C1 segment of cervical spinal cord (tissue), 14 donors: Measurements from ENCODE around the gene PHC2.
A peak's percentile ranks its signal among the peaks of the same experiment; 100 is the strongest.
"Not testable (repeated sequence)": the region's sequence is repeated elsewhere in the genome, so short reads cannot be mapped to it uniquely, and the experiment has no call there.

Source experiments
- DNase-seq, 14 donors: peaks; one replicate each; lab custom pipeline; 2025; lab: John Stamatoyannopoulos, UW

Gene PHC2

DNA sequence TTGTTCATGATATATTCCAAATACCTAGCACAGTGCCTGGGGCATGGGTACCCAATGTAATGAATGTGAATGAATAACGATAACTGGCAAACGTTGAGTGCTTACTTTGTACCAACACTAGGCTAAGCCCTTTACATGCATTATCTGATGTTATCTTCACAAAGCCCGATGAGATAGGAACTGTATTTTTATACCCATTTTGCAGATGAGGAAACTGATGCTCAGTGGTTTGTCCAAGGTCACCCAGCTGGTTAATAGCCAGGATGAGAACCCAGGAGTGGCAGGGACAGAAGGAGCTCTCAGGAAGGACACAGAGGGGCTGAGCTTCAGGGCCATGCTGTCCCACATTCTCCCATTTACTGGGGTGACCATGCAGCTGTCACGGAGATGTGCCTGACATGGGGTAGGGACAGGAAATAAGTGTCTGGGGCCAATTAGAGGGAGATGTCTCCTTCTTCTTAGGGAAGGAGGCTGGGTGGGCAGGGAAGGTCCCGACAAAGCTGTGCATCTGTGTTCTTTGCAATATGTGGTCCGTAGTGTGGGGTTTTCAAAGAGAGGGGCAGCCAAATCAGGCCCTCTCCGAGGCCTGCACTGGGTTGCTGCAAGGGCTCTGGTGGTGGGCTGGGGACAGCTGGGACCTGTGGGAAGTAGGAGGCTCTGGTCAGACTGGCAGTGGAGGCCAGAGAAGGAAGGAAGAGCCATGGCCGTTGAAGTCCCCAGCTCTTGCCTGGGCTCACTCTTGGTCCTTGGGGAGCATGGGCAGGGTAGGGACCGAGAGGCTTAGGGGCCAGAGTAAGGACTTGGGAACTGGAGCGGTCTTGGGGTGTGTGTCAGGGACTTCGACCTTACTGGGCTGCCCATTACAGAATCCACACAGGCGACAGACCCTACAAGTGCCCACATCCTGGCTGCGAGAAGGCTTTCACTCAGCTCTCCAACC lies 136.6 kb downstream of the PHC2 start:
- no peak for DNase-seq

DNA sequence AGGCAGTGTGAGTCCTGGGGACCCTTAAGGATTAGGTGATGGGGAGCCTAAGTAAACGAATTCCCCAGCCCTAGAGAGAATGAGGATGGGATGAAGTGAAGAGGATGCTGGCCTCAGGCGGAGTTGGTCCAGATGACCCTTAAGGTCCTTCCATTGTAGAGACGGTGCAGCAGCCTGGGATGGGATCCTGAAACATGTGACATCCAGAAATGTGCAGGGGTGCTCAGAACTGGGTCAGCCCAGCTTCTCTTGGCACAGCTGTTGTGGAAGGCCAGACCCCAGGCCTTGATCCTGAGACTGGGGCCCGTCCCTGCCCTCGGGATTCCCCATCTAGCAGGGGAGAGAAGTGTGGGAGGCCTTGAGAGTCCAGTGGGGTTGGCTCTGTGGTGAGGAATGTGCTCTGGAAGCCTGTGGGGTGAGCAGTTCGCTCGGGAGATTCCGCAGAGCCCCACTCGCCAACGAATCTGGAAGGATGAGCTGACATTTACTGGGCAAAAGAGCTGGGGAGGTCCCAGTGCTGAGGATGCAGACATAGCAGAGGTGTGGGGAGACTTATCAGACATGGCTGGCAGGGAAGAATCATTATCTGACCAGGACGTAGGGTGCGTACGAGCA lies 138.1 kb downstream of the PHC2 start:
- no peak for DNase-seq

DNA sequence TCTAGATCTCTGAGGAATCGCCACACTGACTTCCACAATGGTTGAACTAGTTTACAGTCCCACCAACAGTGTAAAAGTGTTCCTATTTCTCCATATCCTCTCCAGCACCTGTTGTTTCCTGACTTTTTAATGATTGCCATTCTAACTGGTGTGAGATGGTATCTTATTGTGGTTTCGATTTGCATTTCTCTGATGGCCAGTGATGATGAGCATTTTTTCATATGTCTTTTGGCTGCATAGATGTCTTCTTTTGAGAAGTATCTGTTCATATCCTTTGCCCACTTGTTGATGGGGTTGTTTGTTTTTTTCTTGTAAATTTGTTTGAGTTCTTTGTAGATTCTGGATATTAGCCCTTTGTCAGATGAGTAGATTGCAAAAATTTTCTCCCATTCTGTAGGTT lies 140.3 kb downstream of the PHC2 start:
- not testable (repeated sequence) for DNase-seq

DNA sequence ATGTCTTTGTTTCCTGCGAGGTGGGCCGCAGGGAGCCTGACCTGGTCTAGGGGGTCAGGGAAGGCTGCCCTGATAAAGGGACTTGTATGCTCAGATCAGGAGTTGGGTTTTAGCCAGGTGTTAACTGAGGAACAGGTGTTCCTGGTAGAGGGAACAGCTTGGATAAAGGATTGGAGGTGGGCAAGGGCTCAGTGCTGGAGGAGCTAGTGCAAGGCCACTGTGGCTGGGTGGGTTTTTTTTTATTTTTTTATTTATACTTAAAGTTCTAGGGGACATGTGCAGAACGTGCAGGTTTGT lies 141.1 kb downstream of the PHC2 start:
- DNase-seq, result peak in 1 of 14 donors; percentile 20

DNA sequence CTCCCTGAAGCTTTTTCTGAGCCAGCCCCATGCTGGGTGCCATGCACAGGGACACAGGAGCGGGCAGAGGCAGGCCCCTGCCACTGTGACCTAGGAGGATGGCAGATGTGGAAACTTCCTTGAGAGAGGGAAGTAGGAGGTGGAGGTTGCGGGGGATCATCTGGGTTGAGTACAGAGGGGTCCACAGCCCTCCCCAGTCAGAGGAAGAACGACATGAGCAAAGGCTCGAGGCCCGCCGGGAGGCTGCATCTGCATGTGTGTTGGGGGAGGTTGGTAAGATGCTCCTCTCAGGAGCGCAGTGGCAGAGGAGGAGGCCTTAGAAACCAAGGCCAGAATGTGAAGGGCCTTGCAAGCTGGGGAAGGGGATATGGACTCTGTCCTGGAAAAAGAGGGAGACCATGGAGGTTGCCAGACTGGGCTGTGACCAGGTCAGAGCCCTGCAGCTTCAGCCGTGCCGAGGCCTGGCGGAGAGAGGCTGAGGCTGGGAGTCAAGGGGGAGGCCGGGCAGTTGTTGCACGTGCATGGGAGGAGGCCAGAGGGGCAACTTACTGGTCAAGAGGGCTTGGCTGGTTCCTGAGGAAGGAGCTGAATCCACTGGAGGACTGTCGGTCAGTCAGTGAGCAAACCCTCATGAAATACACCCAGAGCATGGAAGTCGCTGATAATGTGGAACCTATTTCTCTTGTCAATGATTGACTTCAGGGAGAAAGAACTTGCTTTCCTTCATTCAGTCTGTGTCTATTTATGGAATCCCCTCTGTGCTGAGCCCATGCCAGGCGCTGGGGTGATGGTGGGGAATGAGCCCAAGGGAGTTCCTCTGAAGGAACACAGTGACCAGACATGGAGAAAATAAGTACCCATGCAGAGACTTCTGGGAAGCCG lies 141.7 kb downstream of the PHC2 start:
- DNase-seq, result no peak

DNA sequence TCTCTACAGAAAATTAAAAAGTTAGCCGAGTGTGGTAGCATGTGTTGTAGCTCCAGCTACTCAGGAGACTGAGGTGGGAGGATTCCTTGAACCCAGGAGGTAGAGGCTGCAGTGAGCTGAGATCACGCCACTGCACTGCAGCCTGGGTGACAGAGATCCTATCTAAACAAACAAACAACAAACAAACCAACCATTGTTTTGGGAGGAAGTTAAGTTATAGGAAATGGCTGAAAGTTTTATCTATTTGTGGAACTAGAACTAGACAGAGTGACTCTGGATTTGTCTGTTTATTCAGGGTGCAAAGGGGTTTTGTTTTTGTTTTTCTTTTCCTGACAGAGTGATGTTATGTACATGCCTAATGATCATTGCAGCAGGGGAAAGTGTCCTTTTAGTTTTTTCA lies 143.6 kb downstream of the PHC2 start:
- no peak for DNase-seq

DNA sequence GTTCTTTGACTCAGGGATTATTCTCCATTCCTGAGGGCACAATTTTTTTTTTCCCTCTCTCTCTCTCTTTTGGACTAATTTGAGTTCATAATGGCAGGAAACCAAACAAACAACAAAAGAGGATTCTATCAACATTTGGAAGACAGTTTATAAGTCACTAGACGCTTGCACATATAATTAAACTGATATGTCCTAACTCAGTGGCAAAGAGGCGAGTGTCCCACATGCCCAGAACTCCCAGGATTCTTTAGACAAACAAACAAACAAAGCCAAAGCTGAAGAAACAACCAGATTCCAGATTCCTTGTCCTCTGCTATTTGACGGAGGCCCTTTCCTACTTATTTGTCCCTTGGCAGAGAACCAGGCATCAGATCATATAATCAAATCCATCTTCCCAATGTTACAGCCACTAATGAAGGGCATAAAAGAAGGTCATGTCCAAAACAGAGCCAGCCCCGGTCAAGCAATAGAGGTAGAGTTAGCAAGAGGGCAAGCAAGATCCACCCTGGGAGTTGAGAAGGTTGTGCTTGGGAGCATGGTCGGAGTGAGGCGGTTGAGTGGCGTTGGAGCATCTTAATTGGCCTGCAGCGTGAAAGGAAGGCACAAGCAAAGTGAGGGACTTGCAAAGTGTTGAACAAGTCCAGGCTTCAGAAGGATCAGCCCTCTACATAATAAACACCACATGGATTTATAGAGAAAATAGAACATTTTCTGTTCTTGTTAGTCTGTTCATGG lies 144.3 kb downstream of the PHC2 start:
- peak in 2 of 14 donors; percentile 7 to 32 for DNase-seq

DNA sequence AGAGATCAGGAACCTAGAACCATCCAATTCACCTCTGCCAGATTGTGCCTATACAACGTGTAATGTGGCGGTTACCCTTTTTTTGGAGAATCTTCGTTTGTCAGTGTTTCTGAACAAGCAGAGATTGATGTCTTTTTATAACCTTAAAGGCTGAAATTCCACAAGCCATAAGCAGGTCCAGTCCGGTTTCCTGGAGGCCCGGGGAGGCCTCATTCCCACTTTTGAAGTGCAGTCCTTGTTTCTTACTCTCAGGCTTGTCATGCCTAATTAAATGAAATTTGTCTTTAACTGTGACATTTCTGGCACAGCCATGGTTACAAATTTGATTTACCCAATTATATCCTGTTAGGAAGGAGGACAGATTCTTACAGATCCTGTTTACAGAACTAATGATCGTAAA lies 146.8 kb downstream of the PHC2 start:
- DNase-seq, result no peak

DNA sequence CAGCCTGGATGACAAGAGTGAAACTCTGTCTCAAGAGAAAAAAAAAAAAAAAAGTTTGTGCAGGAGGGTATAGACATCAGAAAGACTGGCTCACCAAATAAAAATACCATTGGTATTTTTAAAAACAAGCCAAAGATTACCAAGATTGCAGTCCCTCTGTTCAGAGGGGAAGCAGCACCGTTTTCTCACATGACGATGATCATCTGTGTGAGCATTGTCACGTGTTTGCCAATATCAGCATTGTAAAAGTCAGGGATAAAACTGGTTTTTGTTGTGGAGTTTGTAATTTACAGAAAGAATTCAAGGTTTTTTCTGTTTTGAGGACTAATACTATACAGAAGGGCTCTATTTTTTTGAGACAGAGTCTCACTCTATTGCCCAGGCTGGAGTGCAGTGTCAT lies 148.1 kb downstream of the PHC2 start:
- no peak for DNase-seq

DNA sequence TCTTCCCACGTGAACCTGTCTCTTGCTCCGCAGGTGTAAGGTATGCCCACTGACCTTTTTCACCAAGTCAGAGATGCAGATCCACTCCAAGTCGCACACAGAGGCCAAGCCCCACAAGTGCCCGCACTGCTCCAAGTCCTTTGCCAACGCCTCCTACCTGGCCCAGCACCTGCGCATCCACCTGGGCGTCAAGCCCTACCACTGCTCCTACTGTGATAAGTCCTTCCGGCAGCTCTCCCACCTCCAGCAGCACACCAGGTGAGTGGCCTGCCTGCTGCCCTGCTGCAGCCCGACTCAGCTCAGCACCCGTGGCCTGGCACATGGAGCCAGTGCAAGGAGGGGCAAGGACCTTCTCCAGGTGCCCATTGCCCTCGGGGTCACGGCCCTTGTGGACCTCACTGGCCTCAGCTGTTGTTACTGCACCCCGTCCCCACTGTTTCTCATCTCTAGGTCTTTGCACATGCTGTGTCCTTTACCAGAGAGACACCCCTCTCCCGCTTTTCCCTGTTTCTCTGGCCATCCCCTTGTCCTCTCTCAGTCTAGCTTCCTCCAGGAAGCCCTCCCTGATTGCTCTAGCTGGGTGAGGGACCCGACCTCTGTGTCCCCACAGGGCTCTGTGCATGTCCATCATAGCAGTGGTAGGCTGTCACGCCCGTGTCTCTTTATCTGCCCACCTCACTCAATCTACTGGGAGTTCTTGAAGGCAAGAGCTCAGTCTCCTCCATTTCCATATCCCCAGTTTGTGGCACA lies 149.2 kb downstream of the PHC2 start:
- DNase-seq, result no peak

DNA sequence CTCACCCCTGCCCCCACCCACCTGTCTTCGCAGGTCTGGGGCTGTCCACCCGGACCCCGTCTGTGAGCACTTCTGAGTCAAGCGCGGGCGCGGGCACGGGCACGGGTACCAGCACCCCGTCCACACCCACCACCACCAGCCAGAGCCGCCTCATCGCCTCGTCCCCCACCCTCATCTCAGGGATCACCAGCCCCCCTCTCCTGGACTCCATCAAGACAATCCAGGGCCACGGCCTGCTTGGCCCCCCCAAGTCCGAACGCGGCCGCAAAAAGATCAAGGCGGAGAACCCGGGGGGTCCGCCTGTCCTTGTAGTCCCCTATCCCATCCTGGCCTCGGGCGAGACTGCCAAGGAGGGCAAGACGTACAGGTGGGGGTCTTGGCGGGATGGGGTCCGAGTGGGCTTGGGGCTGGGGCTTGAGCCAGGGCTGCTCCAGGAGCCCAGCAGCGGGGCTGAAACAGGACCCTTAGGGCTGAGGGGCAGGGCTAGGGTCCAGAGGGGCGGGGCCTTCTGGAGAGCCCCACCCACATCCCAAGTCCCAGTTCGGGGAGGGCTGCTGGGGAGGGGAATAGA lies 150.7 kb downstream of the PHC2 start:
- no peak for DNase-seq

DNA sequence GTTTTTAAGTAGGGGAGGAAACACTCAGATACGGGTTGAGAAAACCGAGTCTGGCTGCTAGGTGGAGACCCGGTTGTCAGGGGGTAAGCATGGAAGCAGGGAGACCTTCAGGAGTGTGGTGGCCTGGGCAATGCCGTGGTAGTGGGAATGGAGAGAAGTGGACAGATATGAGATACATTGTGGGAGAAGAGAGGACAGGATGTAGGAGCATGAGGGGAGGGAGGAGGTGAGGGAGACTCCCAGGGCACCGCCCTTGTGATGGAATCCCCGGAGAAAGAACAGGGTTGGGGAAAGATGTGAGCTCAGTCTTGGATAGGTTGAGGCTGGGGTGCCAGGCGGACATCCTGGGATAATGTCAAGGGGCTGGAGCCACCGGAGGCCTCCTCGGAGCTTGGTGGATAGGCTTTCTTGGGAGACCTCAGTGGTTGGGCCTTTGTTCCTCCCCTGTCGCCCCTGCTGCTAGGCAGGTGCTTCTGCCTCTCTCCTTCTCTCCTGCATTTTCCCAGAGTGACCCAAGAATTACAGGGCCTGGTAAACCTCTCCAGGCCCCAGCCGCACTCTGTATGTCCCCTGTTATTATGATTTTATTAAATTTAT lies 153.3 kb downstream of the PHC2 start:
- DNase-seq, result no peak

DNA sequence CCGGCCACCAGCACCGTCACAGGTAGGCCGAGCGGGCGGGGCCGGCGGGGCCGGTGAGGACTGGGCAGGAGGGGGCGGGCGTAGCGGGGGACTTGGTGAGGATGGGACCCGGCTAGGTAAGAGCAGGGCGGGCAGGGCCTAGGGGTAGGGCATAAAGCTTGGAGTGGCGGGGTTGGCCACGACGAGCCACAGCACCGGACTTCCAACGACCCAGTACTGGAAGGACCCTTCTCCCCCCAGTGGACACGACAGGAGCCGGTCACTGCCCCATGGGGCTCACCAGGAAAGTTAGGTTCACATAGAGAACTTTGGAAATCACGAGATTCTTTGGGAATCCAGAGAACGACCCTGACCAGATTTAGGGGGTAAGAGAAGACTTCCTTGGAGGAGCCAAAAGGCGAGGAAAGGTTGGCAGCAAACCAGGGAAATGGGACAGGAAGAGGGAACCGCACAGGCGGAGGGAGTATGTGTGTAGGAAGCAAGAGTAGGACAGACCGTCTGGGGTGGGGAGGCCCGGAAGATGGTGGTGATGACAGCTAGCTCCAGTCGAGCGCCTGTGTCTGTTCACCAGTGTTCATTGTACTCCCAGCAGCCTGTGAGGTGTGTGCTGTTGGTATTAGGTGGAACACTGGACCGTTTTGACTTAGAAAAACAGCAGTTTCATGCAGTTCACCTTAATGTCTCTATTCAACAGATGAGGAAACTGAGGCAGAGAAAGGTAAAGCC lies 154.2 kb downstream of the PHC2 start:
- DNase-seq, result no peak

DNA sequence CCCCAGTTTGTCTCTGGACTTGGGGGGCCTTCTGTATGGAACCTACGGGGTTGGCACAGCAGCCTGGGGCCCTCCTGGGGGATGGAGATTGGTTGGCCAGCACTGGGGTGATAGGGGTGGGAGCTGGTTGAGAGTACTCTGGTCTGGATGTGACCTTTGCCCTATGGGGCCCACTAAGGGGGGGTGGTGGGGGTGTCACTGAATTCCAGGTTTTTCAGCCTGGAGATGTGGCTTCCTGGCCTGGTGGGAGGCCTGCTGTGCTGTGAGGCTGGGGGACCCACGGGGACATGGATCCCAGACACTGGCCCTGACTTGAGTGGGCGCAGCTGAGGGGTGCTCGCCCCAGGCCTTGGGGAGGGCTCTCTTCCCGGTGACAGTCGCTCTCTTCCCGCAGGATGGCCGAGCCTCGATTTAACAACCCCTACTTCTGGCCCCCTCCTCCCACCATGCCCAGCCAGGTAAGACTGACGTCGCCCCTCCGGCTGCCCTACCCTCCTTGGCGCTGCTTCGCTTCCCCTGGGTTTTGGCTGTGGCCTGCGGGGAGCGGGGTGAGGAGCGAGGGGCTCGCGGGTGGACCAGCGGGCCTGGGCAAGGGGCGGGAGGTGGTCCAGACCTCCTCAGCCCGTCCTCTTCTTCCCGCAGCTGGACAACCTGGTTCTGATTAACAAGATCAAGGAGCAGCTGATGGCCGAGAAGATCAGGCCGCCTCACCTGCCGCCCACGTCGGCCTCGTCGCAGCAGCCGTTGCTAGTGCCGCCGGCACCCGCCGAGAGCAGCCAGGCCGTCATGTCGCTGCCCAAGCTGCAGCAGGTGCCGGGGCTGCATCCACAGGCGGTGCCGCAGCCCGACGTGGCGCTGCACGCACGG lies 155.0 kb downstream of the PHC2 start:
- DNase-seq, result no peak

DNA sequence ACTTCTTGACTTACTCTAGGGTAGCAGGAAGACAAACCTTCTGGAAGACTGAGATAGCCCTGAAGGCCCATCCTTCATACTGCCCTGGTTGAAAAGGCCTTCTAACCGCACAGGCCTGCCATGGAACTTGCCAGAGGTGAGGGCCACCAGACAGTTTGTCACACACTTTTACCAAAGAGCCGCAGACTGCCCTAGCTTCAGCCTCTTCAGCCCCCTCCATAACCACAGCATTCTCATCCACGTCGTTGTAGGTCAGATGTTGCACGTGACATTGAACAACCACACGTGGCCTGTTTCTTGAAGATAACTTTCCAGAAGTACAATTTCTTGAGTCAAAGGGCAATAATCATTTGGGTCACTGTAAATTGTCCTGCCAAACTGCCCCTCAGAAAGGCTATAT lies 155.7 kb downstream of the PHC2 start:
- no peak for DNase-seq

DNA sequence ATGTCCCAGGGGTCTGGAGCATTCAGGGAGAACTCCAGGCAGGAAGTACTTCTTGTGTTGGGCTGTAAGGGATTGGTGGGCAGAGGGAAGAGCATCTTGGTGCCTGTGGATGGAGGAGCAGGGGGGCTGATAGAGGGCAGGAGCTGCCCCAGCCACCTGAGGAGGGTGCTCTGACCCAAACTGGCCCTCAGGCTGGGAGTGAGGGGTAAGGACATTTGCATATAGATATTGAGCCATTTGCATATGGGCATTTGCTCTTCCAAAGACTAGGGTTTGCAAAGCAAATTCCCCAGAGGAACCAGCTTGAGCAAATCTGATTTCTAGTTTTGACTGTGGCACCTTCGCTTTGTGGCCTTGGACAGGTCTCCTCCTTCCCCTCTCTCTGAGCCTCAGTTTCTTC lies 156.4 kb downstream of the PHC2 start:
- DNase-seq, result no peak

DNA sequence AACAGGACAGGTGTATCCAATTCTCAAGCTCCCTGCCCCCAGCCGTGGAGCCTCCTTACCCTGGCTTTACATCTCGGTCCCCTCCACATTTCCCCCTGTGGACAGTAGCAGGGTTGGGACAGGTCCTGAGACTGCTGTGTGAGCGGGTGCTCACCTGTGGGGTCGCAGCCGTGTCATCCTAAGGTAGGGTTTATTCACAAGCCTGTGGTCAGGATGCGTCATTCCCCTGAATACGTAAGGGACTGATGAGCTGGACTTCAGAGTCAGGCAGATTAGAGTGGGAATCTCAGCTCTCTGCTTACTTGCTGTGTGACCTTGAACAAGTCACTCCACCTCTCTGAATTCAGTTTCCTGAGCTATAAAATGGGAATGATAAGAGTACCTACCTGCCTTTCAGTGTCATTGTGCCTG lies 156.9 kb downstream of the PHC2 start:
- no peak for DNase-seq
